NCI-H2029 (cell line): Measurements from ENCODE around the gene TMPRSS7.

ENCODE experiments used
- DNase-seq: peaks from one replicate; lab custom pipeline; 2025; lab: John Stamatoyannopoulos, UW

The TMPRSS7 gene

GRCh38 chr3:112129925-112130637 is 95.5 kb downstream of the TMPRSS7 start:
- no peak for DNase-seq

DNA sequence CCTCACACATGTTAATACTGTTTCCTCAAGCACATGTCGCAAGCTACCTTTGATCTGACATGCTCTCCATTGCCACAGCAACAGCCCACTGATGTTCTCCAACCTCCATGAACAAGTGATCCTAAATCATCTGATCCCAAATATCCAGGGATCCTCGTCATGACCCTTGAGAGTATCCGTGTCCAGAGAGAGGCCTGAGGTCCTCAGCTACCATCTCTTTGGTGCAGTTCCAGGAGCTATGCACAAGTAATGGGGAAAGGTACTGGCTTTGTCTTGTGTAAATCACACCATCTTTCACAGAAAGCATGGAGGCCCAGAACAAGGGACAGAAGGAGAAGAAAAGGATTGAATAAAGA is 96.1 kb downstream of the TMPRSS7 start:
- DNase-seq = no peak
